ENCODE results near the gene DHODH.
"Not testable (repeated sequence)": the region's sequence is repeated elsewhere in the genome, so short reads cannot be mapped to it uniquely, and the experiment has no call there.

The DHODH gene

DNA sequence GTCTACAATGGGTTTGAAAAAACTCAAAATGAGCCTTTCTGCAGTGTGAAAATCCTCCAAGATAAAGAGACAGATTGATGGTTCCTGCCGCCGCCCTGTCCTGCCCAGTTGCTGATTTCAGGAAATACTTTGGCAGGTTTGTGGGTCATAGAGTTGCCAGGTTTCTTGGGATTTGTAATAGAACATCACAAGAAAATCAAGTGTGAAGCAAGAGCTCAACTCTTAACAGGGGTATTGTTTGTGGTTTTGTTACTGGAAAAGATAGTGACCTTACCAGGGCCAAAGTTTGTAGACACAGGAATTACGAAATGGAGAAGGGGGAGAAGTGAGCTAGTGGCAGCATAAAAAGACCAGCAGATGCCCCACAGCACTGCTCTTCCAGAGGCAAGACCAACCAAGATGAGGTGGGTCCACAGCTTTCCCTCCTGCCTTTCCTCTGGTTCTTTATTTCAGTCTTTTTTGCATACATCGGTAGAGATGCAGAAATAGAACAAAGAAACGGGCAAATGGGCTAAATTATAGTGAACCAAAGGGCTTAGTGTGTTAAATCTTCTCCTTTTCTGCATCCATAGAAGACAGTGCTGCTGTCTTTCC, 45.8 kb downstream of the DHODH start, which contains the start of gene HP:
Gene HP, plus strand, starts transcription at position 252 of the 594 bp plus-strand sequence. Its CDS starts 148 bp downstream, at position 400.
- not testable (repeated sequence) for DNase-seq (ENCODE audit: low read depth)

DNA sequence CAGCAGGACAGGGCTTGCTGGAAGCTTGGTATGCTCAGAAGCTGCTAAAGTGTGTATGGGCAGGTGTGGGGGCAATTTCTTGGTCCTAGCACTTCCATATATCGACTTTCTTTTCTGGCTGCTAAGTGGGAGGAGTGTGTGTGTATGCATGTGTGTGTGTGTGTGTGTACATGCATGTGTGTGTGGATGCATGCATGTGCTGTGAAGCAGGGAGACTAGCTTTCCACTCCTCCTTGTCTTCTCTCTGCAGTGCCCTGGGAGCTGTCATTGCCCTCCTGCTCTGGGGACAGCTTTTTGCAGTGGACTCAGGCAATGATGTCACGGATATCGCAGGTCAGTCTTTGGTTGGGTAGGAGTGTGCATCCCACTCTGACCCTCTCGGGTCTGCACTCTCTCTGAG, 47.4 kb downstream of the DHODH start:
- DNase-seq (ENCODE audit: low read depth) = no peak

DNA sequence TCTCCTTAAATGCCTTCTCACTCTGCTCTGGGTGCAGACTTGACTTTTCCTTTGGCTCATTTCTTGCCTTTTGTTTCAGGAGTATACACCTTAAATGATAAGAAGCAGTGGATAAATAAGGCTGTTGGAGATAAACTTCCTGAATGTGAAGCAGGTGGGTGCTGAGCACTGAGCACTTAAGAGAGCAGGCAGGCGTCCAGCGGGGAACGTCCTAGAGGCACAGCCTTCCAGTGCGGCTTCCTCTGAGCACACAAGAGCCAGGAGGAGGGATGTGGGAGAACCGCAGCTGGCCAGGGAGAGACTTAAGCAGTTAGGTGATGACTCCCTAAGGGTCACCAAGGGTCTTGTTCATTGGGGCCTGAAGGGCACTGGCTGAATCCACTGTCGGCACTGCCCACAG, 48.8 kb downstream of the DHODH start:
- DNase-seq (ENCODE audit: low read depth) = not testable (repeated sequence)

DNA sequence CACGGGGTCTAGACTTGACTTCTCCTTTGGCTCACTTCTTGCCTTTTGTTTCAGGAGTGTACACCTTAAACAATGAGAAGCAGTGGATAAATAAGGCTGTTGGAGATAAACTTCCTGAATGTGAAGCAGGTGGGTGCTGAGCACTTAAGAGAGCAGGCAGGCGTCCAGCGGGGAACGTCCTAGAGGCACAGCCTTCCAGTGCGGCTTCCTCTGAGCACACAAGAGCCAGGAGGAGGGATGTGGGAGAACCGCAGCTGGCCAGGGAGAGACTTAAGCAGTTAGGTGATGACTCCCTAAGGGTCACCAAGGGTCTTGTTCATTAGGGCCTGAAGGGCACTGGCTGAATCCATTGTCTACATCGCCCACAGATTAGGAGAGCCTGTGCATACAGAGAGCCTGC, 50.5 kb downstream of the DHODH start:
- DNase-seq (ENCODE audit: low read depth) = not testable (repeated sequence)

DNA sequence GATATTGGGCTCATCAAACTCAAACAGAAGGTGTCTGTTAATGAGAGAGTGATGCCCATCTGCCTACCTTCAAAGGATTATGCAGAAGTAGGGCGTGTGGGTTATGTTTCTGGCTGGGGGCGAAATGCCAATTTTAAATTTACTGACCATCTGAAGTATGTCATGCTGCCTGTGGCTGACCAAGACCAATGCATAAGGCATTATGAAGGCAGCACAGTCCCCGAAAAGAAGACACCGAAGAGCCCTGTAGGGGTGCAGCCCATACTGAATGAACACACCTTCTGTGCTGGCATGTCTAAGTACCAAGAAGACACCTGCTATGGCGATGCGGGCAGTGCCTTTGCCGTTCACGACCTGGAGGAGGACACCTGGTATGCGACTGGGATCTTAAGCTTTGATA, 51.9 kb downstream of the DHODH start:
- DNase-seq (ENCODE audit: low read depth) = no peak

DNA sequence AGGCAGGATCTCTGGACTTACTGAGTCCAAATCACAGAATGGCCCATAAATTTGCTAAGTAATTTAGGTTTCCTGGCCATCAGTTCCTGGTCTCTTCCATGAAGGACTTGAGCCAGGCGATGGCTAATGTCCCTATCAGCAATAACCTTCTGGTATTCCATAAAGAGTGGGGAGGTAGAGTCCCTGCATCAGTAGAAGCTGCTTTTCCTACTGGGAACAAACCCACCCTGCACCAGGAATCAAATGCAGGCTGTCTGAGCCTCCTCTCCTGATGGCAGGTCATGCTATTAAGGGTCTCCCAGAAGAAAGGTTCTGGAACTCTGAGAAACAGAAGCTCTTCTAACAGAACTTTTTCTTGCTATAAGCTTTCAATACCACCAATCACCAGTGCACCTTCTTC, 53.0 kb downstream of the DHODH start:
- no peak for DNase-seq (ENCODE audit: low read depth)

DNA sequence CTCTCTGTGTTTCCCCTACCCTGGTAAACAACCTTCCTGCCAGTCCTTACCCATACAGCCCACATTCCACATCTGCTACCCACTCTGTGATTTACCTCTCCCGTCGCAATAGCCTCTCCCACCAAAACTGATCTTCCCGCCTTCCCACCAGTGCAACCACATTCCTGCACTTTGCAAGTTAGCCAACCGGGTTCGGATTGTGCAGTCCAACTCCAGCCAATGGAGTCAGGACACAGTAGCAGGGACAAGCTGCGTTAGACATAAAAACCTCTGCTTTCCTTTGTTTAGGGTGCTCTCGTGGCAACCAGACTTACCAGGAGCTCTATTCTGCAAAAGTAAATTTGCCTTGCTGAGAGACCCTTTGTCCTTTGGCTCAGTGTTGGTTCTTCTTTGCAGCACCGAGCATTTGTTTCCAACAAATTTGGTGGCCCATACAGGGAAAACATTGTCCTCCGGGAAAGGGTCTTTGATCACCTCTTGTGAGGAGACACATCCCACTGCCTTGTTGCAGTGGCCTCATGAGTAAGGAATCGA, 55.9 kb downstream of the DHODH start:
- no peak for DNase-seq (ENCODE audit: low read depth)

DNA sequence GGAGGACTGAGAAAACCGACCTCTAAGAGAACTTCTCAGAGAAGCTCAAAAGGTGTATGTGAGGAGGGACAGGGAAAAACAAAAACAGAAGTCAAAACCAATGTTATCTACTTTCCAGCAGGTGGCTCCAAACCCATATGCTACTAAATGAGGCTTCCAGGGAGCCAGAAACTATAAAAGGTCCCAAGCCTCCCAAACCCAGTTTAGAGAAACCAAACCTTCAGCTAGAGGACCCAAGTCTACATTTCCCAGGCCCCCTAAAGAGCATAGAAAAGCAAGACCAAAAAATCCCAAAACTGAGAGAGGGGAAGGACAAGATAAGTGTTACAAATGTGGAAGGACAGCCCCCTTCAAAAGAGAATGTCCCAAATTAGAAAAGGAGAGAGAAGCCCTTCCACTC, 58.2 kb downstream of the DHODH start:
- no peak for DNase-seq (ENCODE audit: low read depth)

DNA sequence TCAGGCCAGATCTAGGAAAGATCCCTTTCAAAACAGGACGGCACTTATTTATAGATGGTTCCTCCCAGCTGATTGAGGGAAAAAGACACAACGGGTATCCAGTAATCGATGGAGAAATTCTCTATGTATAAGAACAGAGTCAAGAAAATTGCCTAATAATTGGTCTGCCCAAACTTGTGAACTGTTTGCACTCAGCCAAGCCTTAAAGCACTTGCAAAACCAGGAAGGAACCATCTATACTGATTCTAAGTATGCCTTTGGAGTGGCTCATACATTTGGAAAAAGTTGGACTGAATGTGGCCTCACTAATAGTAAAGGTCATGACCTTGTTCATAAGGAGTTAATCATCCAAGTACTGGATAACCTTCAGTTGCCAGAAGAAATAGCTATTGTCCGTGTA, 60.4 kb downstream of the DHODH start:
- no peak for DNase-seq (ENCODE audit: low read depth)

DNA sequence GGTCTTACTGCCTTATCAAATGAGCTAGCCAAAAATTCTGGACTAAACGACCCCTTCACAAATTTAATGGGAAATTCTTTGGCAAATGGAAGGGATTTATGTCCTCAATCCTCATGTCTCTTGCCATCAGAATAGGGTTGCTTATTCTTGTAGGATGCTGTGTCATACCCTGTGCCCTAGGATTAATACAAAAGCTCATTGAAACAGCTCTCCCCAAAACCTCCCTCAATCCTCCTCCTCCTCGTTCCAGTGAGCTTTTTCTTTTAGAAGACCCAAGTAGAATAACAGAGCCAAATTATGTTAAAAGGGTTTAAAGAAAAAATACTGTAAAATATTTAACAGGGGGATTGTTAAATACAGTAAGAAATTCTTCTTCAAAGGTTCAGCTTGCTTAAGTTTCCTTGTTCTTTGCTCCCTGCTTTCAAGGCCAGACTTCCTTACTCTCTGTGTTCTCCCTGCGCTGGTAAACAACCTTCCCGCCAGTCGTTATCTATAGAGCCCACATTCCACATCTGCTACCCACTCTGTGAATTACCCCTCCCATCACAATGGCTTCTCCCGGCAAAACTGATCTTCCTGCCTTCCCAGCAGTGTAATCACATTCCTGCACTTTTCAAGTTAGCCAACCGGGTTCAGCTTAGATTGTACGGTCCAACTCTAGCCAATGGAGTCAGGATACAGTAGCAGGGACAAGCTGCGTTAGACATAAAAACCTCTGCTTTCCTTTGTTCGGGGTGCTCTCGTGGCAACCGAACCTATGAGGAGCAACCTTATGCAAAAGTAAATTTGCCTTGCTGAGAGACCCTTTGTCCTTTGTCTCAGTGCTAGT, 64.2 kb downstream of the DHODH start:
- no peak for DNase-seq (ENCODE audit: low read depth)

DNA sequence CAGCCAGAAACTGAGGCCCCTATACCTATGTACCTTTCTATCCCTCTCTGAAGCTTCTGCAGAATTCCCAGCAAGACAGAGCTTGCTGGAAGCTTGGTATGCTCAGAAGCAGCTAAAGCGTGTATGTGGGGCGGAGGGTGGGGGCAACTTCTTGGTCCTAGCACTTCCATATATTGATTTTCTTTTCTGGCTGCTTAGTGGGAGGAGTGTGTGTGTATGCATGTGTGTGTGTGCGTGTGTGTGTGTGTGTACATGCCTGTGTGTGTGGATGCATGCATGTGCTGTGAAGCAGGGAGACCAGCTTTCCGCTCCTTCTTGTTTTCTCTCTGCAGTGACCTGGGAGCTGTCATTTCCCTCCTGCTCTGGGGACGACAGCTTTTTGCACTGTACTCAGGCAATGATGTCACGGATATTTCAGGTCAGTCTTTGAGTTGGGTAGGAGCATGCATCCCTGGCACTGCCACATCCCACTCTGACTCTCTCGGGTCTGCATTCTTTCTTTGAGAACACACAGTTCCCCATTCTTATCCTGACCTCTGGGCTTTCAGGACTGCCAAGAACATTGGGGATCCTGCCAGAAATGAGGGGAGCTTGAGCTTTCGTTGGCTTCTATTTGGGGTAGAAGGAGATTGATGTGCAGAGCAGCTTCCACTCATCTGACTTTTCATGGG, 65.2 kb downstream of the DHODH start:
- DNase-seq (ENCODE audit: low read depth) = no peak

DNA sequence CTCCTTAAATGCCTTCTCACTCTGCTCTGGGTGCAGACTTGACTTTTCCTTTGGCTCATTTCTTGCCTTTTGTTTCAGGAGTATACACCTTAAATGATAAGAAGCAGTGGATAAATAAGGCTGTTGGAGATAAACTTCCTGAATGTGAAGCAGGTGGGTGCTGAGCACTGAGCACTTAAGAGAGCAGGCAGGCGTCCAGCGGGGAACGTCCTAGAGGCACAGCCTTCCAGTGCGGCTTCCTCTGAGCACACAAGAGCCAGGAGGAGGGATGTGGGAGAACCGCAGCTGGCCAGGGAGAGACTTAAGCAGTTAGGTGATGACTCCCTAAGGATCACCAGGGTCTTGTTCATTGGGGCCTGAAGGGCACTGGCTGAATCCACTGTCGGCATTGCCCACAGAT, 66.5 kb downstream of the DHODH start:
- DNase-seq (ENCODE audit: low read depth) = not testable (repeated sequence)
